Esophagus (tissue), 2 donors: ENCODE measurements around the gene KRTAP2-2. TPM values are rescaled to one million over a fixed set of nuclear protein-coding genes. Genes with fewer than 3 reads are reported as not detected.
"Not testable (repeated sequence)": the region's sequence is repeated elsewhere in the genome, so short reads cannot be mapped to it uniquely, and the experiment has no call there.

Experiments used
- H3K27ac ChIP-seq, 2 donors: one replicate each; pipeline ENCODE4 v1.5.1; 2013; ENCODE audit warnings: low read depth in 2 of 2, mild to moderate bottlenecking in 2 of 2, inconsistent platforms in 1 of 2, low read length in 1 of 2, moderate library complexity in 1 of 2
- H3K27me3 ChIP-seq, 2 donors: one replicate each; pipeline ENCODE4 v1.6.1; 2013; ENCODE audit warnings: low read length in 2 of 2, control low read depth in 1 of 2, mild to moderate bottlenecking in 1 of 2; ENCODE audit not compliant: insufficient read depth in 2 of 2, control insufficient read depth in 1 of 2
- H3K36me3 ChIP-seq, 2 donors: one replicate each; pipeline ENCODE4 v1.6.1; 2013; ENCODE audit warnings: low read length in 1 of 2; ENCODE audit not compliant: control insufficient read depth in 2 of 2, insufficient read depth in 2 of 2
- H3K4me1 ChIP-seq, 2 donors: one replicate each; pipeline ENCODE4 v1.6.1; 2013; ENCODE audit warnings: low read length in 1 of 2; ENCODE audit not compliant: control insufficient read depth in 2 of 2, insufficient read depth in 2 of 2
- H3K4me3 ChIP-seq, 2 donors: one replicate each; pipeline ENCODE4 v1.5.1; 2013; ENCODE audit warnings: low read length in 2 of 2, mild to moderate bottlenecking in 2 of 2, low read depth in 1 of 2, moderate library complexity in 1 of 2
- H3K9me3 ChIP-seq, 2 donors: one replicate each; pipeline ENCODE4 v1.6.1; 2013; ENCODE audit warnings: mild to moderate bottlenecking in 2 of 2, low read depth in 1 of 2, low read length in 1 of 2, moderate library complexity in 1 of 2; ENCODE audit not compliant: control insufficient read depth in 2 of 2, insufficient read depth in 1 of 2
- WGBS, 2 donors: extraction: QIAGEN DNeasy Blood & Tissue Kit; methylation state at CpG; one replicate each; pipeline ENCODE4 v1.1.7; 2013; 5-methylcytosine and 5-hydroxymethylcytosine counted together
- polyA plus RNA-seq, 2 donors: library from polyadenylated mRNA; stranded (reverse); fragments of 200-250 nt; gene quantifications; one replicate each; pipeline ENCODE4 v1.2.3, GENCODE V29; 2013
- donor health status: healthy with polysubstance abuse.
- donor health status: Bipolar disorder and iron deficiency.

The KRTAP2-2 gene, protein sequence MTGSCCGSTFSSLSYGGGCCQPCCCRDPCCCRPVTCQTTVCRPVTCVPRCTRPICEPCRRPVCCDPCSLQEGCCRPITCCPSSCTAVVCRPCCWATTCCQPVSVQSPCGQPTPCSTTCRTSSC
- polyA plus RNA-seq: not detected

DNA sequence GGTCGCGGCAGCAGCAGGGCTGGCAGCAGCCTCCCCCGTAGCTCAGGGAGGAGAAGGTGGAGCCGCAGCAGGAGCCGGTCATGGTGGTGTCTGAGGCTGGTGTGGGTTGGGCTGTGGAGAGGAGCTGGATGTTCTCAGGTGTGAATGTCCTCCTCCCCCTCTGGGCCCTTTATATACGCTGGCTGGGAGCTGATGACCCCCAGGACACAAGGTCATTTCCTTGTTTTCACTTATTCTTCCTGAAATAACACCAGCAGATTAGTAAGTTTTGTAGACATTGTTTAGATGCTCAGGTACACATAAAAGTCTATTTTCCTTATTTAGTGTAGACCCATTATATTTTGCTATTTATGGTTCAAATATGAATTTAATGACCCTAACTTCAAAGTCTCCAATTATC, at the start of gene KRTAP2-2:
Gene KRTAP2-2 (minus strand): TSS at position 101 of the 400 bp plus-strand sequence. CDS start 19 bp downstream, at position 82.
- 55 to 71% methylated on average over 1 of the region's 6 CpGs for WGBS, 2 donors
- not testable (repeated sequence) for H3K4me1 ChIP-seq, H3K9me3 ChIP-seq, H3K27me3 ChIP-seq, H3K4me3 ChIP-seq, H3K27ac ChIP-seq, H3K36me3 ChIP-seq

DNA sequence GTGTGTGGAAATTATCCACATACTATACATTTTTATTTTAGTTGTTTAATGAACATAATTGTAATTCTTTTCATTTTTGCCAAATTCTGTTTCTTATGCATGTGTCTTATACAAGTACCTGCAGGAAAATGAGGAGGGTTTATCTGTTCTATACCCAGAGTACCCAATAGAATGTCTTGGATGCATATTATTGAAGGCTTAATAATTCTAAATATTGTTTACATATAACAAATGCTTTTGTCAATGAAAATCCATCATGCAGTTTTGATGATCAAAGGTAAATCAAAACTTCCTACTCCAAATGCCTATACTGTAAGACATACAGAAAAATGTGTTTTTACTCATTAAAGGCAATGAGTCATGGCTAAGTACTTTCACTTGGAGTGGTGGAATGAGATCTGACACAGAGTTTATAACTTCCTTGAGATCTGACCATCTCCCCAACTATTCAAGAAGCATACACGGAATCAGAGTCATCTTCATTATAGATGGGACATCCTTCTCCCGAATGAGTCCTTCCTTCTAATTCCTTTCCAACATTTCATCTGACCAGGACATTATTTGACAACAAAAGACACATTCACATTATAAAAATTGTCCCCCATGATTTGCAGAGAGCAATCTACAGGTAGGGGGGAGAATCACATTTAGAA, 49.5 kb upstream of the KRTAP2-2 start:
- not testable (repeated sequence) for H3K27me3 ChIP-seq, H3K4me1 ChIP-seq, H3K27ac ChIP-seq, H3K4me3 ChIP-seq, H3K36me3 ChIP-seq, H3K9me3 ChIP-seq
- 66 to 69% methylated on average over 2 of the region's 2 CpGs for WGBS, 2 donors

DNA sequence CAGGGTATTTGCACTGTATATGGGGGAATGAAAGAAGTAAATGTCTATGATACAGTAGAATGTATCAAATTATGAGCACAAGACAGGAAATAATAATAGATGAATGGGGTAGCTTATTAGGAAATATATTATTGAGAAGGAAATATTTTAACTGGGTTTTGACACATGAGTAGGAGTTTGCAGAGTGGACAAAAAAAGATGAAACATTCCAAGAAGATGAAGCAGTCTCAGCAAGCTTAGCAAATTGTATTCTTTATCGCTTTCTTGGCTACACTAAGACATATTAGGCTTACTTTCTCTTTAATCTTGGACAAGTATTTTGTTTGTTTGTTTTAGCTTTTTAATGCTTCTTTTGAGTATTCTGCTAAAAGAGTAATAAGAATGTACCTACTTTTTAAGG, 48.9 kb upstream of the KRTAP2-2 start:
- H3K4me1 ChIP-seq: no peaks in the 10 kb centered on the region
- H3K4me3 ChIP-seq: no peak overlapping the region
- 76 to 83% methylated on average over 1 of the region's 1 CpG for WGBS, 2 donors
- no peaks in the 10 kb centered on the region for H3K27me3 ChIP-seq
- H3K36me3 ChIP-seq: no peaks in the 10 kb centered on the region
- H3K27ac ChIP-seq: no peak overlapping the region
- H3K9me3 ChIP-seq: no peaks in the 10 kb centered on the region

DNA sequence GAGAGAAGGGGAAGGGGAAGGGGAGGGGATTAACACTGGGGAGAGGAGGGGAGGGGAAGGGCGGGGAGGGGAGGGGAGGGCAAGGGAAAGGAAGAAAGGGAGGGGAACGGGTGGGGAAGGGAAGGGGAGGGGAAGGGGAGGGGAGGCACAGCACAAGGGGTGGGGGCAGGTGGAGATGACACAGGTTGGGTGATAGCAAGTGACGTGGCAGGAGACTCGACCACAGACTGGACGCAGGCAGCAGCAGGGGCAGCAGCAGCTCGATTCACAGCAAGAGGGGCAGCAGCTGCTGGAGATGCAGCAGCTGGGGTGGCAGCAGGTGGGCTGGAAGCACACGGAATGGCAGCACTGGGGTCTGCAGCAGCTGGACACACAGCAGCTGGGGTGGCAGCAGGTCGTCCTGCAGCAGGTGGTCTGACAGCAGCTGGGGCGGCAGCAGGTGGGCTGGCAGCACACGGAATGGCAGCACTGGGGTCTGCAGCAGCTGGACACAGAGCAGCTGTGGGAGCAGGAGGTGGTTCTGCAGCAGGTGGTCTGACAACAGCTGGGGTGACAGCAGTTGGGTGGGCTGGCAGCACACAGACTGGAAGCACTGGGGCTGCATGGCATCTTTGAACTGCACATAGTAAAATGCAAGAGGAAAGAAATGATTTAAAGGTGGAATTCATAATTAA, 46.7 kb upstream of the KRTAP2-2 start, which contains the start of gene KRTAP4-16:
Gene KRTAP4-16 (minus strand): TSS at position 624 of the 674 bp plus-strand sequence. CDS start 0 bp downstream, at position 624.
- H3K4me1 ChIP-seq: no peaks in the 10 kb centered on the region
- H3K4me3 ChIP-seq: no peak within 1 kb of the TSS
- no peaks in the 10 kb centered on the region for H3K27me3 ChIP-seq
- no peaks in the 10 kb centered on the region for H3K9me3 ChIP-seq
- no peaks in the 10 kb centered on the region for H3K36me3 ChIP-seq
- no peak within 1 kb of the TSS for H3K27ac ChIP-seq
- WGBS, 2 donors: 60 to 74% methylated on average over 8 to 10 of the region's 10 CpGs

DNA sequence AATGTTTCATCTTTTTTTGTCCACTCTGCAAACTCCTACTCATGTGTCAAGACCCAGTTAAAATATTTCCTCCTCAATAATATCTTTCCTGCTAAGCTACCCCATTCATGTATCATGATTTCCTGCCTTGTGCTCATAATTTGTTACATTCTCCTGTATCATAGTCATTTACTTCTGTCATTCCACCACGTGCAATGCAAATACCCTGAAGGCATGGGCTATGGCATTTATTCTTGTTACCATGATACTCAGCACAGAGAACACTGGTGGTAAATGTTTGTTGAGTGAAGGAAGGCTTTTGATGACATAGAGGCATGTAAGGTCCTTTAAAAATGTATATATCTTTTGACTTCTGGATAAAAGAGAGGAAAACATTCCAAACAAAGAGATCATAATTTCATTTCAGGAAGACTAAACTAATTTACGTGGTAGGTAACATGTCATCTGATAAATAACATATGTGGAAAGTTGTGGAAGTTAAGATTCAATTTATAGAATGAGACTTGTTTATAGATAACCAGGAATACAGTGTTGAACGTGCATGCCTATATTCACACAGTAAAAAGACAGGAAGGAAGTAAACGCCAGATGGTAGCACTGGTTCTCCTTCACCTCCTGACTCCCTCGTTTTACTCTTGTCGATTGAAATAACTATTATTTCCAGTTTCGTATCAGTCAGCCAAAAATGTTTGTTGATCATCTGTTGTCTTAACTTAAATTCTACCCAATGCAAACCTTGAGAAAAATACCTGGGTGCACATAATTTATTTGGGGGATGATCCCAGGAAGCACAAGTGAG, 44.9 kb upstream of the KRTAP2-2 start:
- H3K9me3 ChIP-seq, H3K27me3 ChIP-seq, H3K4me3 ChIP-seq, H3K36me3 ChIP-seq, H3K27ac ChIP-seq, H3K4me1 ChIP-seq: not testable (repeated sequence)
- WGBS, 2 donors: 50 to 57% methylated on average over 7 of the region's 7 CpGs

DNA sequence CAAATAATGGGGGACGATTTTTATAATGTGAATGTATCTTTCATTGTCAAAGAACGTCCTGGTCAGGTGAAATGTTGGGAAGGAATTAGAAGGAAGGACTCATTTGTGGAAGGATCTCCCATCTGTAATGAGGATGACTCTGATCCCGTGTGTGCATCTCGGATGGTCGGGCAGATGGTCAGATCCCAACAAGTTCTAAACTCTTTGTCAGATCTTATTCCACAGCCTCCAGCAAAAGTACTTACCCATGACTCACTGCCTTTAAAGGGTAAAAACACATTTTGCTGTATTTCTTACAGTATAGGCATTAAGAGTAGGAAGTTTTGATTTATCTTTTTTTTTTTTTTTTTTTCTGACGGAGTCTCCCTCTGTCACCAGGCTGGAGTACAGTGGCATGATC, 43.5 kb upstream of the KRTAP2-2 start:
- WGBS, 2 donors: 50 to 60% methylated on average over 5 to 6 of the region's 6 CpGs
- H3K4me1 ChIP-seq: no peaks in the 10 kb centered on the region
- no peak overlapping the region for H3K27ac ChIP-seq
- no peaks in the 10 kb centered on the region for H3K27me3 ChIP-seq
- H3K9me3 ChIP-seq: no peaks in the 10 kb centered on the region
- no peak overlapping the region for H3K4me3 ChIP-seq
- no peaks in the 10 kb centered on the region for H3K36me3 ChIP-seq

DNA sequence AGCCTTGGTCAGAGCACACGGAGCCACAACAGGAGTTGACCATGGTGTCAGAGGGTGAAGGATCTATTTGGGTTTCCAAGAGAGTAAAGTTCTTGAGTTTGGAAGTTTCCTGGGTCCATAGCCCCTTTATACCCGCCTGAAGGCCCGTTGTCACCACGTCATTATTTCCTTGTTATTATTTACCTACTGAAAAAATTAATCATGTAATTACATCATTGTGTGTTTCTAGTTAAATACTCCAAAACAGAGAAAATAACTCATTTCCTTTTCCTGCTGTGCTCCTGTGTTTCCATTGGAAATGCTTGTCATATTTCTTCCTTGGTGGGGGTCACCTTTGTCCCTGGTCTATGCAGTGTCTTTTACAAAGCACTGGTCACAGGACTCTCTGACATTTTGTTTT, 43.0 kb upstream of the KRTAP2-2 start, which contains the start of gene KRTAP4-8:
Gene KRTAP4-8 (minus strand): TSS at position 101 of the 400 bp plus-strand sequence. CDS start 58 bp downstream, at position 43.
- WGBS, 2 donors: 59 to 64% methylated on average over 4 of the region's 4 CpGs
- no peaks in the 10 kb centered on the region for H3K9me3 ChIP-seq
- no peak within 1 kb of the TSS for H3K27ac ChIP-seq
- H3K4me1 ChIP-seq: no peaks in the 10 kb centered on the region
- H3K36me3 ChIP-seq: no peaks in the 10 kb centered on the region
- H3K4me3 ChIP-seq: no peak within 1 kb of the TSS
- no peaks in the 10 kb centered on the region for H3K27me3 ChIP-seq

DNA sequence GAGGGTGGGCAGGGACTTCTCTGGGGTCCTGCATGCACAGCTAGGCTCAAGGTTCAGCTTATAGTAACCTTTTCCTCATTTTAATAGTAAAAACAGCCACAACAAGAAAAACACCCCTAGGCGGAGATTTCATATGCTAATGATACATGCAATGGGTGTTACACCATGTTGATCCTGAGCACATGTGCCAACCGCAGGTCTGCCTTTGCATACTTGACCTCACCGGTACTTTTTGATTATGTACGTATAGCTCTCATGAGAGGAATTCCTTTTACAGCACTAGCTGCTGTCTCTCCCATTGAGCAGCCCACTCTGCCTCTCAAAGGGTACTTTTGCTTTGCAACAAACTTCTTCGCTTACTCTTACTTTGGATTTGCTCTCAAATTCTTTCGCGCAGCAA, 41.0 kb upstream of the KRTAP2-2 start:
- 86 to 89% methylated on average over 7 of the region's 7 CpGs for WGBS, 2 donors
- Histone ChIP-seq H3K27me3 (no peaks in the 10 kb centered on the region), H3K4me3 (no peak overlapping the region), H3K4me1 (no peaks in the 10 kb centered on the region), H3K27ac (no peak overlapping the region), H3K36me3 (no peaks in the 10 kb centered on the region), H3K9me3 (no peaks in the 10 kb centered on the region)

DNA sequence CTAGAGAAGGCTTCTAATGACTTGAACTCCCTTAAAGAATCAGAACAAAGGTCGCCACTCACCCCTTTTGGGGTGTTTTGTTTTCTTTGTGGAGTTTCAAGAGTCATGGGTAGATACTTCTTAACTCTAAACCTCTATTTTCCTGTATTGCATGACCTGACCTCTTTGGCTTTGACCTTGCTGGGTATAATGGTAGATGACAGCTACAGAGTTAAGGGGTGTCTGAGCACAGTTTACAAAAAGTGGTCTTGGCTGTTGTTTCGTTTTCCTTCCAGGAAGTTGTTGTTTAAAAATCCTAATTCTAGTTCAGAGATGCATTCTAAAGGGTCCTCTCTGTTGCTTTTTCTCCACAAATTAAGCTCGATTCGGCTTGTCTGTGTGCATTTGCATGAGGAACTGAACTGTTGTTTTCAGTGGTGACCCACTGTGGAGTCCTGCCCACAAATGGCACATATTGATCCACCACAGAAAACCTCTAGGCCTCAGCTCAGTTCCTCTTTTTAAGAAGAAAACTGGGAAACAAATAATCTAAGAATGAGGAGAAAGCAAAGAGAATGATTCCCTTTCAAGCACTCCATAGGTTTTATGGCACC, 33.8 kb upstream of the KRTAP2-2 start:
- not testable (repeated sequence) for H3K4me3 ChIP-seq, H3K27ac ChIP-seq, H3K27me3 ChIP-seq, H3K9me3 ChIP-seq, H3K36me3 ChIP-seq, H3K4me1 ChIP-seq
- 58 to 69% methylated on average over 4 of the region's 4 CpGs for WGBS, 2 donors
